Measurements from ENCODE around the gene MUC22.
"Not testable (repeated sequence)": the region's sequence is repeated elsewhere in the genome, so short reads cannot be mapped to it uniquely, and the experiment has no call there.

Gene MUC22

DNA sequence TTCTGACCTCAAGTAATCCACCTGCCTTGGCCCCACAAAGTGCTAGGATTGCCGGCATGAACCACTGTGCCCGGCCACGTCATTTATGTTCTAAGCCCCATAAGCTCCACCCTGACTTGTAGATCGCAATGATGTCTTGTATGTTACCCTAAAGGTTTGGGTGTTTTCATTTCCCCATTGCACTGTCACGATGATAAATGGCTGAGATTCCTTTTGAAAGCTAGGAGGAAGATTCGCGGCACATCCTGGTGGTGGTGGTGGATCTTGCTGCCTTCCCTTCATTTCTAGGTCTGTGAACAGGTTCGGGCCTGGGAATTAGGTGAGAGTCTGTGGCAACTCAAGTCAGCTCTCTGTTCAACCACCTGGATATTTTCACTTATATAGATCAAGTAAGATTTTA, 28.3 kb downstream of the MUC22 start:
- no peak for DNase-seq (ENCODE audit: low read depth)

DNA sequence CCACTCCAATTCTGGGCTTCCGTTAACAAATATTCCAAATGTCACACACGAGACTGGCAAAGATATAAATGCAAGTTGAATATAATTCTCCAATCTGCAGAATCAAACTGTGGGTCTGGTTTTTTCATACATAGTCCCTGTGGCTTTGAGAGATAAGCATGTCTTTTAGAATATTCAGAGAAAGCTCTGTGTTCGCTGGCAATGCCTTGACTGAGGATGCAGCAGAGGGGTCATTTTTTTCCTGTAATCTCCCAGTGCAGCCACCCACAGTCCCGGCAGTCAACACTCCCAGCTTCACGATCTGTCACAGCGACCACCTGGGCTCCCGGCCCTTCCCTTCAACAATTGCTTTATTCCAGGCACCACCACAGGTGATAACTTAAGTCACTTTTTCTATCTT, 30.5 kb downstream of the MUC22 start:
- DNase-seq (ENCODE audit: low read depth): no peak

DNA sequence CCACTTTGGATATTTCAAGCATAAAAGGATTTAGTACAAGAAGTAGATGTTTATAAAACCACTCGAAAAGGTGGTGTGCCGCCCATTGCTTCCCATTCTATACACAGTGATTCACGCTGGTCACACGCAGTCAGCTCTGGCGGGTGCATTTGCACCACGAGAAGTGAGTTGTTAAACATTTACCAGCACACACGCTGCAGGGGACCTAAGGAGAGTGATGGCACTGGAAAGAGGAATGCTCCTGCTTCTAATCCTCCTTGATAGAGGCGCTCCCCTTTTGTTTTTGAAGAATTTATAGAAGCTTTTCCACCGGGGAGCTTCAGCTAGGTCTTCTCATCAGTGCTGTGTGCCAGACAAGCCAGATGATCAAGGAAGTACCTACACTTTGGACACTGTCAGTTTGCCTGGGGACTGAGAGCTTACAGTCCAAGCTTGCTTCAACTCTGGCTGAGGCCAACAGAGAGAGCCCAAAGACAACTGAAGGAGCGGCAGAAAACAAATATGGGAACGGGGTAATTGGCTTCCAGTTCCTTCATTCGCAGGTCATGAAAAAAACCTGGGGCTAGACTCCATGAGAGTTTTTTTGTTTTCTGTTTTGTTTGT, 31.2 kb downstream of the MUC22 start:
- no peak for DNase-seq (ENCODE audit: low read depth)

DNA sequence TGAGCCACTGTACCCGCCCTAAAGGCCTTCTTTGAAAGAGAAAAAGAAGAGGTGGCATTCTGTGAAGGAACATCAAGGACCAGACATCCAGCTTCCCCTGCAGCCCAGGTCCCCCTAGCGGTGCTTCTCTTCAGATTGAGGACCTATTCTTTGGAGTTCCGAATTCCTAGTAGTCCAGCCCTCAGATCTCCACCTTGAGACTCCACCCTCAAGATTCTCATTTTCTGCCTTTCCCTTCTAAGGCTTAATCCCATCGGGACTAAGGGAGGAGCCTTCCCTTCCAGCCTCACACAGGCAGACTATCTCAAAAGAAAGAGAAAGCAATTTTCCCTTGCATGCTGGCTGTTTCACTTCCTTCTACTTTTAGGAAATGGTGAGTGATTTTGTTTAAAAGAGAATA, 32.5 kb downstream of the MUC22 start:
- no peak for DNase-seq (ENCODE audit: low read depth)

DNA sequence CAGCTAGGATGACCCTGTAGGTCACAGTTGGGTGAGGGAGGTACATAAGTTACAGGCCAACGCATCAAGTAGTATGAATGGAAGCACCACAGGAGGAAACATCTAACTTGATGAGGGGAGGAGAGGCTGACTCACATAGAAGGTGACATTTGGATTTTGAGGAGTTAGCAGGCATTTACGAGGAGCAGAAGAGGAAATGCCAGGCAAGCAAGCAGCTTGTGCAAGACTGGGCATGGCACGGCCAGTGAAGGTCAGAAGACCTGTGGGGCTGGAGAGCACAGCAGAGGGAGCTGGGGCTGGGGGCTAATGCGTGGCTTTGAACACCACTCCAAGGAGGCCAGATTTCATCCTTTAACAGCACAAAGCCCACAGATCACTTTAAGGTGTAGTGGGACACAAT, 37.8 kb downstream of the MUC22 start:
- DNase-seq (ENCODE audit: low read depth): no peak

DNA sequence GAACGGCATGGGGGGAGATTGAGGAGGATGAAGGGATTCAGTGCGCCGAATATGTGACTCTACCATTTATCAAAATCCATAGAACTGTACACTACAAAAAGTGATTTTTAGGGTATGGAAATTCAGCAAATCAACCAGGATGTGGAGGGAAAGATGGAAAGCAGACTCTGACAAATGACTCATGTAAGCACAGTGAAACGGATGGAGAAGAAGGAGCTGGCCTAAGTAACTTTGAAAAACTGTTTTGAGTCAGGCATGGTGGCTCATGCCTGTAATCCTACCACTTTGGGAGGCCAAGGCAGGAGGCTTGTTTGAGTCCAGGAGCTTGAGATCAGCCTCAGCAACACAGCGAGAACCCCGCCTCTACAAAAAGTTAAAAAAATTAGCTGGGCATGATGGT, 39.2 kb downstream of the MUC22 start:
- no peak for DNase-seq (ENCODE audit: low read depth)

DNA sequence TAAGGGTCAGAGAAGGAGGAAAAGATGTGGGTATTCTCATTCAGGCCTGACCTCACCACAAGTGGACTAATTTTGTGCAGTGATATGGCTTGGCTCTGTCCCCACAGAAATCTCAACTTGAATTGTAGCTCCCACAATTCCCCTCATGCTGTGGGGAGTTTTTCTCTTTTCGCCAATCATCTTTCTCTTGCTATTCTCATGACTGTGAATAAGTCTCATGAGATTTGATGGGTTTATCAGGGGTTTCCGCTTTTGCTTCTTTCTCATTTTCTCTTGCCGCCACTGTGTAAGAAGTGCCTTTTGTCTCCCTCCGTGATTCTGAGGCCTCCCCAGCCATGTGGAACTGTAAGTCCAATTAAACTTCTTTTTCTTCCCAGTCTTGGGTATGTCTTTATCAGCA, 42.9 kb downstream of the MUC22 start:
- not testable (repeated sequence) for DNase-seq (ENCODE audit: low read depth)

DNA sequence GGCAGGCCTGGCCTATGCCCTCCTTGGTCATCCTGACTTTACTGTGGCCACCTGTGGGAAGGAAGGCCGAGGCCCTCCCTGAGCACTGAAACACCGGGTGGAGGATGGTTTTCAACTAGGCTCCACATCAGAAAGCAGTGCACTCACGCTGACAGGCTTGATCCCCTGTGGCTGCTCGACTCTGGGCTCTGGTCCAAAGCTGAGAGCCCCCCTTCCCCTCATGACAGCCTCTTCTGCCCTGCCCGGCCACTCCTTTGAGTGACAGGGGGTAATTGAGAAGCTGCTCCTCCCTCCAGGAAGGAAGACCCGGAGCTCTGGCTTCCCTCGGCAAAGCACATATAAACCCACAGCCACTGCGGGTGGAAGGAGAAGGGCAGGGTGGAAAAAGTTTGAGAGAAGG, 43.6 kb downstream of the MUC22 start:
- no peak for DNase-seq (ENCODE audit: low read depth)

DNA sequence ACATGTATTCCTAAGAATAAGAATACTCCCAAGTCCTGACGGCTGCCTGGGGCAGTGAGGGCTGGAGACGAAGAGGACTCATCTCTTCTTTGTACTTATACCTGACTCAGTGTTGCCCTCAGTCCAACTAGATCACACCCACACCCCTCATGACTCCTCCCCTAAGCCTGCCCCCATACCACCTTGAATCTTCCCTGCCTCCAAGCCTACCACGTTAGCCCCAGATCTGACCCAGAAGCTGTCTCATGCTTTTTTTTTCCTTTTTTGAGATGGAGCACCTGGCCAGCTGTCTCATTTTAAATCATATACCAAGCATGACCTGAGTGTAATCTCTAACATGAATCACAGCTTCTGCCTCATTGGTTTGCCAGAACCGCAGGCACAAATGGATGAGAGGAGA, 45.2 kb downstream of the MUC22 start:
- DNase-seq (ENCODE audit: low read depth): no peak

DNA sequence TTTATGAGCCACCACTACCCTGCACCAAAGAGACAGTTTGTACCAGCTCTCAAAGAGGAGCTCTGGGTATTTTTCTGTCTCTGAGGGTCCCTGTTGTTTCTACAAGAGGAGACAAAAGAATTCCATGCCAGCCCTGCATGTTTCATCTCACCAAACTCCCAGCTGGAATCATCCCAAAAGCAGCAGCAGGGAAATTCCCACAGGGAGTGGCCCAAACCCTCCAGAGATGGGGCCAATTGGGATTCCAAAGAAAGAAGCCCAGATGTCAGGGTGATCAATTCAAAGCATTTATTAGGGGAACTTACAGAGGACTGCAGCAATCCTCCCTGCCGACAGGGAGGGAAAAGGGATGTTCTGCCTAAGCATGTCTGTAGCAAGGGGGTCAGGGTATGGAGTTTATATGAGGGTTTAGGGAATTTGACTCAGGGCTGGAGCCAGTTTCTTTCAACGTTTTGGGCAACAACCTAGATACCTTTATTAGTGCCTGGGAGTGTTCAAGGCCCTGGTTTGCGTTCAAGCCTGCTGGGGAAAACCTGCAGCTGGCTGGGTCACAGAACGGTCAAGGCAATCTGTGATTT, 47.2 kb downstream of the MUC22 start:
- DNase-seq (ENCODE audit: low read depth): no peak

DNA sequence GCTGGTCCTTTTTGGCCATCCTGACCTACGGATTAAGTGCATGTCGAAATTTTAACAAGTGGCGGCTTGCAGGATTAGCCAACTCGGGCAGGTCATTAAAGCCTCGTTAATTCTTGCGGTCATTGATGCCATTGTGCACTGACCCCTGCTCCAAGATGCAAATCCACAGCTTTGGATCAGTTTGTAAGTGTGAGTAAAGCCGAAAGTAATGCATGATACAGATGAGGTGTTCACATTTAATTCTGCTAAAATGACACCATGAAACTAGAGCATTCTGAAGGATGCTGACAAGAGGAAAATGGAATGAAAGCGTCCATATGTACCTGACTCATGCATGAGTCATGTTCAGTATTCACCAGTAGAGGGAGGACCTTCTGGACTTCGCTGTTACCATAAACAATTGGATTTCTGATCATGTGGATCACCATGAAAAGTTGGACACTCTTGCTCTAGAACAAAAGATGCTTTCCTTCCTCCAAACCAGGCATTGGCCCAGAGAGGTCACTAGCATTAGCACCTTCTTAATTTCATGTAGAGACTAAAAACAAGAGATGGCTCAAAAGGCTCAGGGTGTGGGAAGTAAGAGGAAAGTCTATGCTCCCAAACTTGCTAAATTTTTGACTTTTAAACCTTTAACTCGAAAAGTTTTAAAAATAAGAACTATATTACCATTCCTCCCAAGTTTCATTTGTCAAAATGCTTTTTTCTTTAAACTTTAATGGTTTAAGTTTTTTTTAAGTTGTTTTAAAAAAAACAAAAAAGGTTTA, 48.0 kb downstream of the MUC22 start:
- no peak for DNase-seq (ENCODE audit: low read depth)

DNA sequence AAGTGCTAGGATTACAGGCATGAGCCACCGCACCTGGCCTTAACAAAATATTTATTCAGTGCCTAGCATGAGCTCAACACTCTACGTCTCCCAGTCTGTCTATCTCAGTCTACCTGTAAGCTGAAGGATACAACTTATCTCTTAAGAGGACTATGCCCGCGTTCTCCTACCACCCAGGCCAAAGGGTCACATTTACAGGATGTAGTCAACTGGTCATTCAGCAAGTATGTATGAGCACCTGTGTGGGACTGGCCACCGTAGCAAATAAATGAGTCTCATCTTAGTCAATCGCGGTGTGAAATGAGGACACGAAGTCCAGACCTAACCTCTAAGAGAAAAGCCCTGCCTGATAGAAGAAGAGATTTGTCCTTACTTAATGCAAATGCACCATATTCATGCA, 49.9 kb downstream of the MUC22 start:
- no peak for DNase-seq (ENCODE audit: low read depth)

DNA sequence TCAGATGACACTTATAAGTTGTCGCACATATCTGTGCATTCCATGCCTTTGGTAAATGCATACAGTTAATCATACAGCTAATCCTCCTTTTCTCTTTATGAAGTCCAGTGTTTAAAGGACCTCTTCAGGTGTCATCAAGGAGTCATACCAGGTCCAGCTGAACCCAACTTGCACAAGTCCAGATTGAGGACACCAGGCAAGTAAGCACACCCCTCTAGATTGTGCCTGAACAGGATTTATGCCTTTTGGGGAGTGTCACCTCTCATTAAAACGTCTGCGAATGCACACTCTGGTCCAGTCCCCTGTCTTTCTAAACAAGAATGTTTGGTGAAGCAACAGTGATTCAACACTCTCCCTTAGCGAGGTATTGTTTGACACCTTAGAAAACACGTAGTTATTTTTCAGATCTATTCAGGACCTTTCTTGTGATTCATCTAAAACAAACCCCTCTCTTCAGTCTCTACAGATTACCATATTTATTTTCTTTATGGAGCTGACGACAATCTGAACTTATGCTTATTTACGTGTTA, 53.7 kb downstream of the MUC22 start:
- no peak for DNase-seq (ENCODE audit: low read depth)

DNA sequence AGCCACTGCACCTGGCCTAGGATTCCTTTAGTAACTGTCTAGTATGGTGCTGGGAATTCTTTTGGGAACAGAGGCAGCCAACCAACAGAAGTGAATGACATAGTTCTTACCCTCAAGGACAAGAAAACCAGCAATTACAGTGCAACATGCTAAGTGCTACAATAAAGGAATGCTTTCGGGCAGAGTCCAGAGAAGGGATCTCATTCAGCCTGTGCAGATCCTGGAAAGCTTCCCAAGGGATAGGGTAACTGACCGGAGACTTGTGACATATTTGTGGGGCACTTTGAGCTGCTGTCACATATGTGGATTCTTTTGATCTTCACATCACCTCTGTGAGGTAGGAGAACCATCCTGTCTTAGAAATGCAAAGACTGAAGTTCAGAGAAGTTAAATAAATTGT, 55.3 kb downstream of the MUC22 start:
- DNase-seq (ENCODE audit: low read depth): no peak

DNA sequence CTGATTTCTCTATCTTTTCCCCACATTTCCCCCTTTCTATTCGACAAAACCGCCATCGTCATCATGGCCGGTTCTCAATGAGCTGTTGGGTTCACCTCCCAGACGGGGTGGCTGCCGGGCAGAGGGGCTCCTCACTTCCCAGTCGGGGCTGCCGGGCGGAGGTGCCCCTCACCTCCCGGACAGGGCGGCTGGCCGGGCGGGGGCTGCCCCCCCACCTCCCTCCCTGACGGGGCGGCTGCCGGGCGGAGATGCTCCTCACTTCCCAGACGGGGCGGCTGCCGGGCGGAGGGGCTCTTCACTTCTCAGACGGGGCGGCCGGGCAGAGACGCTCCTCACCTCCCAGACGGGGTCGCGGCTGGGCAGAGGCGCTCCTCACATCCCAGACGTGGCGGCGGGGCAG, 56.8 kb downstream of the MUC22 start:
- DNase-seq (ENCODE audit: low read depth): not testable (repeated sequence)

DNA sequence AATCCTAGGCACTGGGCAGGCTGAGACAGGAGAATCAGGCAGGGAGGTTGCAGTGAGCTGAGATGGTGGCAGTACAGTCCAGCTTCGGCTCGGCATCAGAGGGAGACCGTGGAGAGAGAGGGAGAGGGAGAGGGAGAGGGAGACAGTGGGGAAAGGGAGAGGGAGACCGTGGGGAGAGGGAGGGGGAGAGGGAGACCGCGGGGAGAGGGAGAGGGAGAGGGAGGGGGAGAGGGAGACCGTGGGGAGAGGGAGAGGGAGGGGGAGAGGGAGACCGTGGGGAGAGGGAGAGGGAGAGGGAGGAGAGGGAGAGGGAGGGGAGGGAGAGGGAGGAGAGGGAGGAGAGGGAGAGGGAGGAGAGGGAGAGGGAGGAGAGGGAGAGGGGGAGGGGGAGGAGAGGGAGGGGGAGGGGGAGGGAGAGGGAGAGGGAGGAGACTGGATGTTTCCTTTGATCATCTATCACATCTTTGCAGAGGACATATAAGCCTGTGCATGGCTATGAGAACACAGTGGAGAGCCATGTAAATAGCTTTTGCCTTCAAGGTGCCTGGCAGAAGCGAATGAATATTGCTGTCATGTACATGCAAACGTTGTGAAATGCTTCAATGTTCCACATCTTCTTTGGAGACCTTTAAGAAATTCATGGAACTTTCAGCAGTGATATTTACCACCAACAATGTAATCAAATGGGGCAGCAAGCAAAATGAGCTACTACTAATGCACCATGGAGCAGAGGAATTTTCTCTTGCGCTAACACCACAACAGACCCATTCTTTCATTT, 57.8 kb downstream of the MUC22 start:
- DNase-seq (ENCODE audit: low read depth): not testable (repeated sequence)

DNA sequence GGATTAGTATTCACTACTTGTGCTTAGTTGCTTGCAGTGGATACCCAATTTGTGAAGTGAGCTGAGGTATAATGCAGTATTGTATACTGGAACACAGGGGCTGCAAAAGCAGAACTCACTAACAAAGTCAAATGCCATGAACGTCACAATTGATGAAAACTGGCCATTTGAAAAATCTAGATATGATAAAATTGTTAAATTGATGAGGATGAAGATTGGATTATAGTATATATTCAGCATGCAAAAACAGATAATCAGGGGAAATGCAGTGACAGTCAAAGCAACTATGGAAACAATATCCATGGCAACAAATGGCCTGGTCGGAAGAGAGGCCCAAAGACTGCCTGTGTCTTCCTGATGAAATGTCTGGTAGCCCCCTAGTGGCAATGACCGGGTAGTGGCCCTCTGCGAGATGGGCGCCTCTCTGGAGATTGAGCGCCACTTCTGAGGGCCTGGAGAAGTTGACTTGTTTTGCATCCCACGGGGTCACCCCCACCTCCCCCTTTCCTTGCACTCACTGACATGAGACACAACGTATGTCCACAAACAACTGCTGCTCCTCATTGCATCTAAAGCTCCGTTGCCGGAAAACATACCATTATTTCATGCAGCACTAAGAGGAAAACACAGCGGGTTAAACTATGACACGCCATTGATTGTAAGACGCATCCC, 58.5 kb downstream of the MUC22 start:
- DNase-seq (ENCODE audit: low read depth): peak; percentile 35

DNA sequence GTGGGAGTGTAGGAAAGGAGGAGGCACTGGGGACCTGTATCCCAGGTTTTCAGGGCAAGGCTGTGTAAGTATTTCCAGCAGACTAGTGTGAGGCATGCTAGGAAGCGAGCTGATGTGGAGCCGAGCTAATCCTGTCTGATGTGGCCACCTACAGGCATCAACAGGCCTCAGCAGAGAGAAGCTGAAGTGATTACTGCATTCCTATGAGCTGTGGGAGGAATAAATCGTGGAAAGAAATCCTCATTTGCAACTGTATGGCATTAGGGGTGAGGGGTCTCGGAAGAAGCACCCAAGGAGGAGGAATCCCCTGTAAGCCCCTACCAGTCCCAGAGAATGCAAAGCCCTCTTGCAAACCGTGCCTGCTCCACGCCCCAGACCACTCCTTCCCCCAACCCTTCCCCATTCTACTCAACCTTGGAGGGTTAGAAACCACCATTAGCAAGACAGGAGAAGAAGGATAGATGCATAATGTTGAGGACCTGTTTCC, 60.5 kb downstream of the MUC22 start:
- DNase-seq (ENCODE audit: low read depth): no peak

DNA sequence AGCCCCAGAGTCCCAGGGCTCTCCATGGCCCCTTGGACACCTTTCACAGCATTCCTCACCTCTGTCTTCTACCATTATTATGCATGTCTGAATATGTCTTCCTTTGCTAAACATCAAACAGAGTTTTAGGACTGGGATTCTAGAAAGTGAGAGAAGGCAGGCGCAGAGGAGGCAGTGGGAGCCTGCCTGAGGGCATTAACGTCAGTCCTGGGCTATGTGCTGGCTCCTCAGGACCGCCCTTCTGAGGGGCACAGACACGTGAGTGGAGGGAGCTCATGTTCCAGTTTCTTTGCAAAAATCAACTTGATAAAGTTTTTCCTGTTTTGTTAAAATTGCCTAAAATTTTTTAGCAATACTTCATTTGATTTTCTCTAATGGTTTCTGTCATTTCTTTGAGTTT, 64.1 kb downstream of the MUC22 start:
- DNase-seq (ENCODE audit: low read depth): no peak

DNA sequence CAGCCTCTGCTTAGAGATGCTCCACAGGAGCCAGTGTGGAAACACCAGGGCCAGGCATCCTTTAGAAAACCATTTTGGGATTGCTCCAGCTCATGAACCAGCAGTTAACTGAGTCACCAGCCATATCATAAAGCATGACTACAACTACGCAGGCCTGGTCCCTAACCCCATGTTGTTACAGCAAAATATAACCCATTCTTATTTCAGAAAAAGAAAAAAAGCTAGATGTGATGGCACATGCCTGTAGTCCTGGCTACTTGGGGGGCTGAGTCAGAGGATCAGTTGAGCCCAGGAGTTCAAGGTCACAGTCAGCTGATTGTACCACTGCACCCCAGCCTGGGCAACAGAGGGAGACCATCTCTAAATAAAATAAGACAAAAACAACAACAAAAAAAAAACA, 65.3 kb downstream of the MUC22 start:
- no peak for DNase-seq (ENCODE audit: low read depth)

DNA sequence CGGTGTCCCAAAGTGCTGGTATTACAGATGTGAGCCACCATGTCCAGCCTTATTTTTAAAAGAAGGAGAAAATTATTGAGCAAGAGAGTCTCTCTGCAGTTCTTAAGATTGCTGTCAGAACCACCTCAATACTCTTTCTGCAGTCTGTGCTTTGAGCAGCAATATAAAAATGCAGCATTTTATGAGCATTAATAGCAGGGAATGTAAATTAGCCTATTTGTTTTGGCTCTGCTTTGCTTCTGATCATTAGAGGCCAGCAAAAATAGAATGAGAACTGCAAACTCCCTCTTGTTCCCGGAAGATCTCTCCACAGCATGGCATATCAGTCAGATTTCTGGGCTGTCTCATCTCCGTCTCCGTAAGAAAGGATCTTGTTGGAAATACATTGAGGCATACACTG, 66.3 kb downstream of the MUC22 start:
- no peak for DNase-seq (ENCODE audit: low read depth)
